Activated T-cell treated with anti-CD3 and anti-CD28 coated beads, Interleukin-2, amount 50 U/mL, for 72 hours (primary cell): ENCODE results near the gene IL21R. TPM values are rescaled to one million over a fixed set of nuclear protein-coding genes. Genes with fewer than 3 reads are reported as not detected.

Experiments used
- ATAC-seq, 2 donors: fragments of 150-1000 bp; cut with Tn5 transposase; replicated peaks in 1 of 2; 2 replicates each; pipeline ENCODE4 v1.10.0; 2021; ENCODE audit warnings: moderate library complexity in 2 of 2, mild to moderate bottlenecking in 1 of 2
- DNase-seq, 2 donors: peaks; one replicate each; pipeline ENCODE4 v3.0.0; 2021 to 2022; ENCODE audit warnings: mixed read lengths in 1 of 2
- H3K27ac Mint-ChIP-seq: one replicate; pipeline ENCODE4 v1.8.0; 2022; ENCODE audit warnings: mild to moderate bottlenecking, moderate library complexity, mixed read lengths
- H3K27me3 Mint-ChIP-seq: one replicate; pipeline ENCODE4 v1.8.0; 2022; ENCODE audit warnings: low read depth, mixed read lengths
- H3K36me3 Mint-ChIP-seq, 2 donors: one replicate each; pipeline ENCODE4 v1.8.0; 2022; ENCODE audit warnings: mixed read lengths in 2 of 2, mild to moderate bottlenecking in 1 of 2; ENCODE audit not compliant: insufficient read depth in 2 of 2
- H3K4me1 Mint-ChIP-seq: one replicate; pipeline ENCODE4 v1.8.0; 2022; ENCODE audit warnings: low read depth, mixed read lengths
- H3K4me3 Mint-ChIP-seq, 2 donors: one replicate each; pipeline ENCODE4 v1.8.0; 2022; ENCODE audit warnings: mild to moderate bottlenecking in 2 of 2, mixed read lengths in 2 of 2, moderate library complexity in 2 of 2
- H3K9me3 Mint-ChIP-seq, 2 donors: one replicate each; pipeline ENCODE4 v1.8.0; 2022; ENCODE audit warnings: mixed read lengths in 2 of 2
- total RNA-seq, 2 donors: library from RNA; stranded (reverse); gene quantifications; one replicate each; pipeline ENCODE4 v1.2.3, GENCODE V29; 2022

The IL21R gene
- total RNA-seq, 2 donors from 2014 or later, result 155 to 166 TPM

DNA sequence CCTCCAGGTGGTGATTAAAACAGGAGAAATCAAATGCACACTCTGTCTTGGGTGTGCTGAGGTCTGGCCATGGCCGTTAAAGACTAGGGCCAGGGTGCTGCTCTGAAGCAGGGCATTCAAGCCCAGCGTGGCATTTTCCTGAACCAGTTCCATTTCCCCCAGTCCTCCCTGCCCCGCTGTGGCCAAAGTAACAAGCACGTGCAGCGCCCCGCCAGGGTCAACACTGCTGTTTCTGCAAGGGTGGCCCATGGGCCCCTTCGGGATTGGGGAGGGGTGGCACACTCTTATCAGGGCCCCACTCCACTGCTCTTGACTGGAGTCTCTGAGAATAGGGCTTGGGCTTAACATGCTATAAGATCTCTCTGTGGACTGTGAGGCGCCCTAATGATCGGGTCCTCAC lies 72.9 kb downstream of the IL21R start:
- ATAC-seq, result no peak
- no peak for DNase-seq
- Mint-ChIP-seq H3K9me3 (no peaks in the 10 kb centered on the region), H3K4me3 (no peak overlapping the region), H3K4me1 (no peaks in the 10 kb centered on the region), H3K27me3 (no peaks in the 10 kb centered on the region), H3K36me3 (peaks cover 0 to 29% of the 10 kb centered on the region in 2 donors), H3K27ac (no peak overlapping the region)

DNA sequence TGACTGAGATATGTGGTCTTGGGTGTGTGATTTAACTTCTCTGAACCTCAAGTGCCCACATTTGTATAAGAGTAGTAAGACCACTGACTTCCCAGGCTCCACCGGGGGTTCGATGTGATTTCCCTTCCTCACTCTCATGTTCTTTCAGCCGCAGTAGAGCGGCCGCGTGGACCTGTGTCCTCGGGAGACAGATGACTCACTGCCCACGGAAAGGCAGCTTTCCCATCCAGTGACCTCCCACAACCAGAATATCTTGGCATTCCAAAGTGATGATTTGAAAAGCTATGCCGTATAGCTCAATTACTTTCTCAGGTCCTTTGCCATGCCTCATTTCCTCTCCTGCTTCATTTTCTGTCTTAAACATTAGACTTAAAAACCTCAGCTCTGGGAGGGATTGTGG lies 73.6 kb downstream of the IL21R start:
- no peak for ATAC-seq
- Mint-ChIP-seq H3K9me3 (no peaks in the 10 kb centered on the region), H3K4me3 (no peak overlapping the region), H3K4me1 (no peaks in the 10 kb centered on the region), H3K36me3 (peaks cover 0 to 30% of the 10 kb centered on the region in 2 donors), H3K27ac (no peak overlapping the region), H3K27me3 (no peaks in the 10 kb centered on the region)
- no peak for DNase-seq

DNA sequence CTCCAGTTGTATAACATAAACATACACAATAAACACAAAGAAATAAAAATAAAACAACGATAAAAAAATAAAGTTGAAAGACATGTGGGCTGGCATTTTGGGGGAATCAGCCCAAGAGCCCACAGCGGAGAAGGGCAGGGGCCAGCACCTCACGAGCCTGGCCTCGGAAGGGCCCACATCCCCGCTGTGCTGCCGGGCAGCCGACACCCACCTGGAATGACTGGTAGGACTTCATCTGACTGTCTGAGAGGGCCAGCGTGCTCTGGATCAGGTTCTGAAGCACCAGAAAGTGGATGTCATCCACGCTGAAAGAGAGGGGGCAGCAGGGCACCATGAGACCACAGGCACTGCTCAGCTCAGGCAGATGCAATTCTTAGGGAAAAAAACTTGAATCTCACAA lies 74.3 kb downstream of the IL21R start:
- DNase-seq (no peak), ATAC-seq (no peak)
- Mint-ChIP-seq H3K4me3 (no peak overlapping the region), H3K4me1 (no peaks in the 10 kb centered on the region), H3K27me3 (no peaks in the 10 kb centered on the region), H3K27ac (no peak overlapping the region), H3K36me3 (peaks cover 0 to 25% of the 10 kb centered on the region in 2 donors), H3K9me3 (no peaks in the 10 kb centered on the region)

DNA sequence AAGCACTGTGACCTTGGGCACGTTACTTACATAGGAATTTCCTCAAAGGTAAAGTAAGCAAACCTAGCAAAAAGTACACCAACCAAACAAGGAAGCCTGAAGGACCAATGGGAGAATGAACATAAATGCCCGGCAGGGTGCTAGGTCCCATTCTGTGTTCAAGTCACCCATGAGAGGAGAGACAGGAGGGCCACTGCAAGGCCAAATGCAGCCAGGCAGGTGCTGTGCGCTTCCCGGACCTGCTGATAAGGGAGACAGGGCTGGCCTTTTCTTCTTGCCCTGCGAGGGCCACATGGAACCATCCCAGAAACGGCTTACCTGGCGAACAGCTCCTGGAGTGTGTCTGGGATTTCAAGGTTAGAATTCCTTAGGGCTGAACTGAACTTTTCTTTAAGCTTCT lies 78.8 kb downstream of the IL21R start:
- Mint-ChIP-seq H3K27me3 (no peaks in the 10 kb centered on the region), H3K9me3 (no peaks in the 10 kb centered on the region), H3K4me1 (no peaks in the 10 kb centered on the region), H3K4me3 (no peak overlapping the region), H3K27ac (no peak overlapping the region), H3K36me3 (peaks cover 6 to 34% of the 10 kb centered on the region in 2 donors)
- ATAC-seq, result no peak
- no peak for DNase-seq

DNA sequence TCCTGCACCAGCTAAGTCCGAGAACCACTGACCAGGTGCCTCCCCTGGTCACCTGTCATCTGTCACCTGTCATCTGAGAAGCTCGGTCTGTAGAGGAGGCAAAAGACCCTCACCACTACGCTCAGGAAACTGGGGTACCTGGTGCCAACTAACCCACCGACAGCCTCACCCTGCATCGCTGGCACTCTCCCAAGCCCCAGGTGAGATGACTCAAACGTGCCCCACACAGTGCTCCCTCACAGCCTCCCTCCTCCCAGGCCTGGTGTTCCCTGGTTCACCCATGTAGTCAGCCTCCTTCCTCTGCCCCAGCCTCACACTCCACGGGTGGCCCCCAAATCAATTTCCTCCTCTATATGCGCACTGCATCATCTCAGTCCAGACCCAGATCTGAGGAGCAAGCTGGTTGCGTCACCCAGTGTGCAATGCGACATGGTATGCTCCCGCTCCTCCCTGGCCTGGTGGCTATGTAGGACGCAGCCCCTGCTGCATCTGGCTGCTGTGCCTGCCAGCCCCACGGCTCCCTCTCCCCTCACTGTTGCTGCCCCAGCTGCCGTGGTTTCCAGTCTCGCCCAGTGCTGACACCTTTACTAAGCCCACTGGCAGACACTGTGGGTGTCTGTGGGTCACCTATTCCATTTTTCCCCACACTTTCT lies 79.4 kb downstream of the IL21R start:
- Mint-ChIP-seq H3K4me1 (no peaks in the 10 kb centered on the region), H3K4me3 (no peak overlapping the region), H3K36me3 (peaks cover 6 to 32% of the 10 kb centered on the region in 2 donors), H3K27me3 (no peaks in the 10 kb centered on the region), H3K27ac (no peak overlapping the region), H3K9me3 (no peaks in the 10 kb centered on the region)
- ATAC-seq (no peak), DNase-seq (no peak)

DNA sequence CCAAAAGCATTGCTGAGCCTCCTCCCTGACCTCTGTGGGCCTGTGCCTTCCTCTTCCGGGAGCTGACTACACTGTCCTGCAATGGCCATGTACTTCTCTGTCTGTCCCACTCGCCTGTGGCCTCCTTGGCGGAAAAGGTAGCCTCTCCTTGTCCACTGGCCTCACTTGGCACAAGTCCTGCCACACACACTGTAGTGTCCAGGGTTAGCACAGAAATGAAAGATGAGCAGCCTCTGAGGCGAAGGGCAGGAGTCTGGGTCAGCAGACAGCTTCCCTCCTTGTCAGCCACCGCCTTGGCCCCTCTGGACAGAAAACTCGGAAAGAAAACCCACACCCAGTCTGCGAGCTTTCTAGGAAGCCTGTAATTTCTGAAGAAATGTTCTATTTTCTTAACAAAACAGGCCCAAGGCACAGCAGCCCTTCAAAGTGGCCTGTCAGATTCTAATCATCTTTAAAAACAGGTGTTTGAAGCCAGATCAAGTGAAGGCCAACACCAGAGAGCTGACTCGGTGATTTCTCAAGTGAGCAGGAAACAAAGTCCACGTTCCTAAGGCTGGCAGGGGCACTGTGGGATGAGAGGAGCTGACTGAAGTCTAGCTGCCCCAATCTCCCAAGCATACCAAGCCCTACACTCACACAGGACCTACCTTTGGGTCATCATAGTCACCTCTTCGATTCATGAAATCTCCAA lies 80.6 kb downstream of the IL21R start:
- Mint-ChIP-seq H3K27ac (peak overlapping the region; percentile 9), H3K4me3 (no peak overlapping the region), H3K36me3 (peaks cover 6 to 29% of the 10 kb centered on the region in 2 donors), H3K4me1 (no peaks in the 10 kb centered on the region), H3K27me3 (no peaks in the 10 kb centered on the region), H3K9me3 (no peaks in the 10 kb centered on the region)
- ATAC-seq (no peak), DNase-seq (no peak)

DNA sequence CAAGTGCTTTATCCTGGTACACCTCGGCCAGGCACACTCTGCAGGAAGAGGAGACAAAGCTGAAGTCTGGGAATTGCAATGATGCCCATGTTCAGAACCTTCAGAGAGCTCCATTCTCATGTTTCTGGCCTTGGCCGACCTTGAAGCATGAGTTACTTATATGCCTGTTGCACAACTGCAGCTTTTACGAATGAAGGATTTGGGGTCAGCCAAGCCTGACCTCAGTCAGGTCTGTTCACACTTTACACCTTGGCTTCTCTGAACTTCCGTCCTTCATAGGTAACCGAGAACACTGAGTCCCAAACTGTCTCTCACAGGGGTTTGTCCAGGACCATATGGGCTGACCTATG lies 81.1 kb downstream of the IL21R start:
- Mint-ChIP-seq H3K4me3 (no peak overlapping the region), H3K9me3 (no peaks in the 10 kb centered on the region), H3K27ac (no peak overlapping the region), H3K27me3 (no peaks in the 10 kb centered on the region), H3K4me1 (no peaks in the 10 kb centered on the region), H3K36me3 (peaks cover 6 to 28% of the 10 kb centered on the region in 2 donors)
- DNase-seq (no peak), ATAC-seq (no peak)

DNA sequence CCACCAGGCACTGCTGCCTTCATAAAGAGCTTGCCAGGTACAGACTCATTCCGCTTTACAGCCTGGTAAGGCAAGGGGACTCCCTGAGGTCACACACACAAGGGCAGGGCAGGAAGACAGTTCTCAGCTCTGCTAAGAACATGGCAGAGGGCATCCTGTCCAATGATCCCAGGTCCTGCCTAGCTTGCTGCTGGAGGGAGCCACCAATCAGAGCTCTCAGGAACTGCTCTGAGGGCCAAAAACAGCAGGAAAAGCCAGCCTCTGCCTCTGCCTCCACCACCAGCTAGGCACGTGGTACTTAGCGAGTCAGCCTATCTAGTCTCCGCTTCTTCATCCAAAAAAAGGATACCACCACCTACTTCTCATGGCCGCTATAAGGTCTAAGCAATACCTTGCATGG lies 81.7 kb downstream of the IL21R start:
- ATAC-seq (no peak), DNase-seq (no peak)
- Mint-ChIP-seq H3K27me3 (no peaks in the 10 kb centered on the region), H3K9me3 (no peaks in the 10 kb centered on the region), H3K4me1 (no peaks in the 10 kb centered on the region), H3K27ac (no peak overlapping the region), H3K4me3 (no peak overlapping the region), H3K36me3 (peaks cover 6 to 27% of the 10 kb centered on the region in 2 donors)

DNA sequence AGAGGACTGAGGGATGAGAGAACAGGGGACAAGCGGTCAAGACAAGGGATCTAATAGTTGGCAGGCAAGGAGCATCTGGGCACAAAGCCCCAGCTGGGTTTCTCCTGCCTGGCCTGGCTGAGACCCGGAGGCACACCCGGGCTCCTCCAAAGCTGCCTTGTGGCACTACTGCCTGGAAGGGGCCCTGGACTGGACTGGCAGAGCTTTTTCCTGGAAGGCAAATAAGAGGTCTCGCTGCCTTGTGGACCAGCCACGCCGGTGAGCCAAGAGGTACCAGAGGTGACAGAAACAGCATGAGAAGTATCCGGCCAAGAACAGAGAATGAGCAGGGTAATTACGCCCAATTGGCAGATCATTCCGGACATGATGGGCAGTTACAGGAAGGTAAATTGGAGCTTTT lies 83.2 kb downstream of the IL21R start:
- DNase-seq, result no peak
- no peaks in the 10 kb centered on the region for H3K4me1 Mint-ChIP-seq
- H3K36me3 Mint-ChIP-seq, result peaks cover 6 to 26% of the 10 kb centered on the region in 2 donors
- H3K4me3 Mint-ChIP-seq, result no peak overlapping the region
- H3K27ac Mint-ChIP-seq, result no peak overlapping the region
- no peaks in the 10 kb centered on the region for H3K27me3 Mint-ChIP-seq
- H3K9me3 Mint-ChIP-seq, result no peaks in the 10 kb centered on the region
- no peak for ATAC-seq

DNA sequence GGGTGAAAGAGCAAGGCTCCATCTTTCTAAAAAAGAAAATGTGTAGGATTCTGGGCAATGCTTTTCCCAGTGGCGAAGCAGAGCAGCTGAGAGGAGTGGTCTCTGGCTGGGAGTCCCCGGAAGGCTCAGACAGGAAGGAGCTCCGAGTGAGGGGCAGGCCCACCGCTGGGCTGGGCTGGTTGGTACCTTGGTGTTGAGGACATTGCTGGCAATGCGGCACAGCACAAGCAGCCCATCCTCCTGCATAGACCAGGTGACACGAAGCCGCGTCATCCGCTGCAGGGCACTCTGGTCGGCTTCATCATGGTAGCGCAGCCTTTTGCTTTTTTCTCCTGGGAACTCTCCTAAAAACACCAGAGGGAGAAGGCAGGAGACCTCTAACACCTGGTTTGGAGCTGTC lies 83.8 kb downstream of the IL21R start:
- Mint-ChIP-seq H3K4me1 (no peaks in the 10 kb centered on the region), H3K9me3 (no peaks in the 10 kb centered on the region), H3K27me3 (no peaks in the 10 kb centered on the region), H3K27ac (no peak overlapping the region), H3K4me3 (no peak overlapping the region), H3K36me3 (peaks cover 6 to 23% of the 10 kb centered on the region in 2 donors)
- no peak for DNase-seq
- ATAC-seq, result no peak

DNA sequence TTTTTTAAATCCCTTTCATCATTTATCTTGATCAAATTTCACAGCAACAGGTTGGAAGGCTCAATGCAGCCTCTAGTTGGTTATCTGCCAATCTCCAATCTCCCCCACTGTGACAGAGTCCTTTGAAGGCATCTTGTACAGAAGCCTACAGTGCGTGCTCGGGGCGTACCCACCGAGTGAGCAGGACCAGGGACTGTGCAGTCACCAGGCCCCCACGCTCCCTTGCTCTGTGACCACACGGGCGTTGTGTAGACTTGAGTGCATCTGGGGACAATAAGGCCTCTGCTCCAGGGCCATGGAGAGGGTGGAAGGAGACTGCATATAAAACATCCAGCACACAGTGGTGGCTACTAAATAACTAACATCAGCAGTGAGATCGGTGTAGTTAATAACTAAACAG lies 84.4 kb downstream of the IL21R start:
- Mint-ChIP-seq H3K27ac (no peak overlapping the region), H3K36me3 (peaks cover 5 to 23% of the 10 kb centered on the region in 2 donors), H3K27me3 (no peaks in the 10 kb centered on the region), H3K4me3 (no peak overlapping the region), H3K9me3 (no peaks in the 10 kb centered on the region), H3K4me1 (no peaks in the 10 kb centered on the region)
- ATAC-seq (no peak), DNase-seq (no peak)

DNA sequence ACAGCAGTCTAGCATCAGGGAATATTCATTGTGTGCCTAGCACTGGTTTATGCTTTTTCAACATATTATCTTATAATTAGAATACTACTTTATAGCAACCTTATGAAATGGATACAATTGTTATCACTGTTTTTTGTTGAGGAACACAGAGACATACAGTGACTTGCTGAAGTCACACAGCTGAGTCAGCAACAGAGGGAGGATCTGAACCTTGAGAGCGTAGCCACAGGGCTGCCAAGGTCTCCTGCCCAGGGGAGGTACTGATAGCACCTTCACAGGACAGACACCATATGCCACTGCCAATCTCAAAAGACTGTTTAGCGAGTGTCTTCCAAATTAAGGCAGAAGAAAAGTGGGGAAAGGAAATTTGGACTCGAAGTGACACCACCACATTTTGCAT lies 84.8 kb downstream of the IL21R start:
- Mint-ChIP-seq H3K27ac (no peak overlapping the region), H3K9me3 (no peaks in the 10 kb centered on the region), H3K27me3 (no peaks in the 10 kb centered on the region), H3K4me3 (no peak overlapping the region), H3K36me3 (peaks cover 3 to 23% of the 10 kb centered on the region in 2 donors), H3K4me1 (no peaks in the 10 kb centered on the region)
- no peak for DNase-seq
- ATAC-seq, result no peak

DNA sequence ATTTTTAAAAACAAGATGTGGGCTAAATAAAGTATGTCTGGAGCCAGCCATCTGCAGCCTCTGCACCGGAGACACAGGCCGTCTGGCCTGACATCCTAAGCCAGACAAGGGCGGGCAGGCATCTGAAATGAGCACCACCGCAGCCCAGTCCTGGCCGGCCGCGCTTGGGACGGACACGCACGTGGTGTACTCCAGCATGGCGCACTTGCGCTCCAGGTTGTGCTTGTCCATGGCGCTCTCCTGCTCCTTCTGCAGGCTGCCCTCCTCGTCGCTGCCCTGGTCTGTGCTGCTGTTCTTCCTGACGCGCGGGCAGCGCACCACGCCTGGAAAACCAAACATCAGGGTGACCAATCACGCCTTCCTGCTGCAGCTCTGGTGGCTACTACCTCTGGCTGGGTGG lies 87.4 kb downstream of the IL21R start:
- Mint-ChIP-seq H3K4me1 (no peaks in the 10 kb centered on the region), H3K9me3 (no peaks in the 10 kb centered on the region), H3K4me3 (no peak overlapping the region), H3K27ac (no peak overlapping the region), H3K27me3 (no peaks in the 10 kb centered on the region), H3K36me3 (peaks cover 5 to 17% of the 10 kb centered on the region in 2 donors)
- ATAC-seq (no peak), DNase-seq (no peak)

DNA sequence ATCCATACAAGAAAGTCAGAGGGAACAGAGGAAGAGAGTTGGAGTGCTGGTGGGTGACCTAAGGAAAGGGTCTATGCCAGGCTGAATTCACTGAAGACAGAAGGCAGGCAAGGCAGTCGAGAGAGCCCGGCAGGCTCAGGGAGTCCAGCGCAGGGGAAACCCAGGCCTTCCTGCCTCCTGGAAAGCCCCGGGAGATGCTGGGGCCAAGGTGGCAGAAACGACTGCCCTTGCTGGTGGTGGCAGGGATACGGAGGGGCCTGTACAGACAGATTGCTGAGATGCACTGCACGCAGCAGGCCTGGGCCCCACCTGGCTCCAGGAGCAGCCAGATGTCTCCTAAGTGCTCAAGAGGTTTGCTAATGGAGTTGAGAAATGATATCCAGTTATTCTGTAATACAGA lies 87.9 kb downstream of the IL21R start:
- ATAC-seq, result no peak
- no peak overlapping the region for H3K27ac Mint-ChIP-seq

More for the DNA sequence above, 87.9 kb downstream of the IL21R start:
- no peaks in the 10 kb centered on the region for H3K9me3 Mint-ChIP-seq
- no peaks in the 10 kb centered on the region for H3K4me1 Mint-ChIP-seq
- H3K27me3 Mint-ChIP-seq, result no peaks in the 10 kb centered on the region
- DNase-seq, result no peak
- H3K4me3 Mint-ChIP-seq, result no peak overlapping the region
- H3K36me3 Mint-ChIP-seq, result peaks cover 6 to 19% of the 10 kb centered on the region in 2 donors
